K562 (cell line): ENCODE measurements around the gene ISG20L2. TPM values are rescaled to one million over a fixed set of nuclear protein-coding genes. Genes with fewer than 3 reads are reported as not detected.

Experiments used
- CXXC5 ChIP-seq: fragments of 250-450 bp; sonication (Bioruptor Pico); IDR thresholded peaks from 2 replicates; pipeline ENCODE4 v1.8.0; 2022; ENCODE audit warnings: inconsistent platforms, mild to moderate bottlenecking, moderate library complexity
- LEF1 ChIP-seq: fragments of 450-650 bp; IDR thresholded peaks from 2 replicates; pipeline ENCODE4 v1.6.1; 2016; ENCODE audit warnings: mild to moderate bottlenecking
- MED1 ChIP-seq: sonication (generic); formaldehyde crosslinking; IDR thresholded peaks from 2 replicates; pipeline ENCODE4 v1.8.1; 2023; ENCODE audit warnings: missing genetic modification reagents, borderline replicate concordance
- SMARCB1 ChIP-seq: IDR thresholded peaks from 2 replicates; pipeline ENCODE4 v1.6.1; 2011; ENCODE audit warnings: improper control_type of control experiment, low read depth; ENCODE audit not compliant: insufficient read length
- SNIP1 ChIP-seq: fragments of 450-650 bp; IDR thresholded peaks from 2 replicates; pipeline ENCODE4 v1.7.1; 2017; ENCODE audit warnings: low read depth, mild to moderate bottlenecking
- TCFL5 ChIP-seq: fragments of 250-450 bp; sonication (Bioruptor Pico); conservative IDR thresholded peaks from 2 replicates; pipeline ENCODE4 v1.6.1; 2021; ENCODE audit warnings: mild to moderate bottlenecking, moderate library complexity, matching md5 sums
- THRAP3 ChIP-seq: fragments of 450-650 bp; IDR thresholded peaks from 2 replicates; pipeline ENCODE4 v1.6.1; 2016; ENCODE audit warnings: mild to moderate bottlenecking, inconsistent platforms, borderline replicate concordance
- ZNF197 ChIP-seq: fragments of 200-800 bp; sonication (Bioruptor generic); IDR thresholded peaks from 2 replicates; pipeline ENCODE4 v1.6.1; 2016; ENCODE audit warnings: low read depth, missing genetic modification characterization, missing compliant biosample characterization
- ZNF239 ChIP-seq: fragments of 250-450 bp; sonication (Bioruptor Pico); IDR thresholded peaks from 2 replicates; pipeline ENCODE4 v1.4.0; 2020; ENCODE audit warnings: mild to moderate bottlenecking
- ZNF24 ChIP-seq: fragments of 450-650 bp; IDR thresholded peaks from 2 replicates; pipeline ENCODE4 v1.6.1; 2016
- ZNF253 ChIP-seq: fragments of 250-450 bp; sonication (Bioruptor Pico); conservative IDR thresholded peaks from 2 replicates; pipeline ENCODE4 v1.6.1; 2021; ENCODE audit warnings: mild to moderate bottlenecking
- polyA plus RNA-seq, 8 experiments: library from polyadenylated mRNA; depleted of rRNA in 4 of 8; stranded (reverse) in 5 of 8; unstranded in 3 of 8; fragments of >200 nt; fragmentation: Nextera tagmentation in 2 of 8; fragmentation: Illumina TruSeq in 1 of 8; extraction: Ambion mirVana in 2 of 8; extraction: Trizol in 1 of 8; gene quantifications; 2 replicates each; pipeline versions ENCODE4 v1.2.1 to v1.2.3, GENCODE V29; 2011 to 2014; ENCODE audit warnings: inconsistent platforms in 1 of 8, missing spikeins in 1 of 8
- total RNA-seq, 7 experiments: library from RNA; depleted of rRNA in 6 of 7; stranded (reverse); fragments of >200 nt in 6 of 7; fragmentation: Illumina TruSeq in 2 of 7; extraction: Trizol in 2 of 7; gene quantifications; 2 replicates each; pipeline versions ENCODE4 v1.2.1 to v1.2.3, GENCODE V29; 2011 to 2021; ENCODE audit warnings: low replicate concordance in 1 of 7
- TF ChIP-seq, protein P1 (sequence below): fragments of 450-650 bp; IDR thresholded peaks from 2 replicates; pipeline ENCODE4 v1.6.1; 2018; ENCODE audit warnings: mild to moderate bottlenecking, low read depth; ENCODE audit not compliant: partially characterized antibody
- TF ChIP-seq, protein P2 (sequence below), 3 experiments: fragments of 200-800 bp in 1 of 3; sonication (Bioruptor generic) in 1 of 3; sonication (generic) in 1 of 3; formaldehyde crosslinking in 1 of 3; IDR thresholded peaks; 2 replicates each; pipeline versions ENCODE4 v1.6.1 to v1.8.0; 2016 to 2022; ENCODE audit warnings: mild to moderate bottlenecking in 2 of 3, missing compliant biosample characterization in 2 of 3, missing genetic modification characterization in 2 of 3, missing genetic modification reagents in 1 of 3
- TF ChIP-seq, protein P3 (sequence below): IDR thresholded peaks from 2 replicates; pipeline ENCODE4 v1.6.1; 2014; ENCODE audit warnings: antibody characterized with exemption
- TF ChIP-seq, protein P4 (sequence below): fragments of 250-450 bp; sonication (Bioruptor Pico); IDR thresholded peaks from 2 replicates; pipeline ENCODE4 v1.5.0; 2020; ENCODE audit warnings: mild to moderate bottlenecking, borderline replicate concordance

The ISG20L2 gene
- total and polyA plus RNA-seq, 9 of the 15 experiments (the other 6 are each of a cell fraction or from before 2014, with no cell fraction given), result 21.3 to 130 (median 50.3) TPM

DNA sequence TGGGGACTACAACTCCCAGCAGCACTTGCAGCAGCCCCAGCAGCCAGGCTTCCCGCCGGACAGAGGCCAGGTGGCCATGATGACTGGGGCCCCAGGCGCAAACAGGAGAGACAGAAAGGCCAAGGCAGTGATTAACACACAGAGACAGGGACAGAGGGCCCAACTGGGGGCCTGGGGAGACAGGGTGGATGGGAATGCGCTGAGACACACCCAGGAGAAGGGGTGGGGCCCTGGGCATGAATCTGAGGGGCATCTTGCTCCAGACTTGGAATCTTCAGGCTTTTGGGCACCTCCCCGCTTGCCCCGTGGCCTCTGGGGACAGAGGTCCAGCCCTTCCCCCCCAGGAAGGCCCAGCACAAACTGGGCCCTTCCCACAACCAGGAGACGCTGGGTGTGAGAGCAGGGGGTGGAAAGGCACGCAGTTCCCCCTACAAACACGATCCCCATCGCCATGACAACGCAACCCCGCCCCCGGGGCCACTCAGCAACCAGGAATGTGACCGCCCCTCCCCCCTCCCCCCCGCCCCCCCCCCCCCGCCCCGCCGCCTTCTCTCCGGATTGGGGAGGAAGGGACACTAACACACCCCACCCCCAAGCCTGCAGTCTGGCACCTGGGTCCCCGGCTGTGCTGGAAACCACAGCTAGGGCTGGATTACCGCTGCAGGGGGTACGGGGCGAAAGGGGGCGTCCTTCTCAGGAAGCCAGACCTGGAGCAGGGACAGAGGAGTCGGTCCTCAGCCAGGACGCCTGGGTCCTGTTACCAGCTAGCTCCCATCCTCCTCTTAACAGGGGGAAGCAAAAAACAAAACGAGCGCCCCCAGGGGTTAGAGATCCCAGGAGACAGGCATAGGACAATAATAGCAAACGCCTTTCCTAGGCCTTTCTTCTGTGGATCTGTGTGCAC is 18.4 kb upstream of the ISG20L2 start (continued):
- TF ChIP-seq, protein P1, sequence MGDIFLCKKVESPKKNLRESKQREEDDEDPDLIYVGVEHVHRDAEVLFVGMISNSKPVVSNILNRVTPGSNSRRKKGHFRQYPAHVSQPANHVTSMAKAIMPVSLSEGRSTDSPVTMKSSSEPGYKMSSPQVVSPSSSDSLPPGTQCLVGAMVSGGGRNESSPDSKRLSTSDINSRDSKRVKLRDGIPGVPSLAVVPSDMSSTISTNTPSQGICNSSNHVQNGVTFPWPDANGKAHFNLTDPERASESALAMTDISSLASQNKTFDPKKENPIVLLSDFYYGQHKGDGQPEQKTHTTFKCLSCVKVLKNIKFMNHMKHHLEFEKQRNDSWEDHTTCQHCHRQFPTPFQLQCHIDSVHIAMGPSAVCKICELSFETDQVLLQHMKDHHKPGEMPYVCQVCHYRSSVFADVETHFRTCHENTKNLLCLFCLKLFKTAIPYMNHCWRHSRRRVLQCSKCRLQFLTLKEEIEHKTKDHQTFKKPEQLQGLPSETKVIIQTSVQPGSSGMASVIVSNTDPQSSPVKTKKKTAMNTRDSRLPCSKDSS, result no peak
- TF ChIP-seq SNIP1, result no peak
- no peak for TF ChIP-seq ZNF253
- TF ChIP-seq ZNF197, result 0 out of 2 replicates have a peak, but pooled peaks have one; percentile 40
- no peak for TF ChIP-seq THRAP3
- TF ChIP-seq MED1 (CRISPR knock-in tag), result no peak
- no peak for TF ChIP-seq SMARCB1
- TF ChIP-seq TCFL5, result no peak
- 0 out of 2 replicates have a peak, but pooled peaks have one; percentile 15 for TF ChIP-seq LEF1
- no peak for TF ChIP-seq ZNF24
- TF ChIP-seq, protein P2, sequence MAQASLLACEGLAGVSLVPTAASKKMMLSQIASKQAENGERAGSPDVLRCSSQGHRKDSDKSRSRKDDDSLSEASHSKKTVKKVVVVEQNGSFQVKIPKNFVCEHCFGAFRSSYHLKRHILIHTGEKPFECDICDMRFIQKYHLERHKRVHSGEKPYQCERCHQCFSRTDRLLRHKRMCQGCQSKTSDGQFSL (CRISPR knock-in tag; IDR thresholded peaks at IDR 0.05), result peak; percentile 82
- TF ChIP-seq, protein P2 (tag; IDR thresholded peaks at IDR 0.05), result peak in 1 of 2 experiments; percentile 78; a peak in 2 of 4 replicates
- TF ChIP-seq, protein P3, sequence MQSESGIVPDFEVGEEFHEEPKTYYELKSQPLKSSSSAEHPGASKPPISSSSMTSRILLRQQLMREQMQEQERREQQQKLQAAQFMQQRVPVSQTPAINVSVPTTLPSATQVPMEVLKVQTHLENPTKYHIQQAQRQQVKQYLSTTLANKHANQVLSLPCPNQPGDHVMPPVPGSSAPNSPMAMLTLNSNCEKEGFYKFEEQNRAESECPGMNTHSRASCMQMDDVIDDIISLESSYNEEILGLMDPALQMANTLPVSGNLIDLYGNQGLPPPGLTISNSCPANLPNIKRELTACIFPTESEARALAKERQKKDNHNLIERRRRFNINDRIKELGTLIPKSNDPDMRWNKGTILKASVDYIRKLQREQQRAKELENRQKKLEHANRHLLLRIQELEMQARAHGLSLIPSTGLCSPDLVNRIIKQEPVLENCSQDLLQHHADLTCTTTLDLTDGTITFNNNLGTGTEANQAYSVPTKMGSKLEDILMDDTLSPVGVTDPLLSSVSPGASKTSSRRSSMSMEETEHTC, result no peak
- no peak for TF ChIP-seq ZNF239 (CRISPR knock-in tag)
- TF ChIP-seq, protein P4, sequence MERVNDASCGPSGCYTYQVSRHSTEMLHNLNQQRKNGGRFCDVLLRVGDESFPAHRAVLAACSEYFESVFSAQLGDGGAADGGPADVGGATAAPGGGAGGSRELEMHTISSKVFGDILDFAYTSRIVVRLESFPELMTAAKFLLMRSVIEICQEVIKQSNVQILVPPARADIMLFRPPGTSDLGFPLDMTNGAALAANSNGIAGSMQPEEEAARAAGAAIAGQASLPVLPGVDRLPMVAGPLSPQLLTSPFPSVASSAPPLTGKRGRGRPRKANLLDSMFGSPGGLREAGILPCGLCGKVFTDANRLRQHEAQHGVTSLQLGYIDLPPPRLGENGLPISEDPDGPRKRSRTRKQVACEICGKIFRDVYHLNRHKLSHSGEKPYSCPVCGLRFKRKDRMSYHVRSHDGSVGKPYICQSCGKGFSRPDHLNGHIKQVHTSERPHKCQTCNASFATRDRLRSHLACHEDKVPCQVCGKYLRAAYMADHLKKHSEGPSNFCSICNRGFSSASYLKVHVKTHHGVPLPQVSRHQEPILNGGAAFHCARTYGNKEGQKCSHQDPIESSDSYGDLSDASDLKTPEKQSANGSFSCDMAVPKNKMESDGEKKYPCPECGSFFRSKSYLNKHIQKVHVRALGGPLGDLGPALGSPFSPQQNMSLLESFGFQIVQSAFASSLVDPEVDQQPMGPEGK (CRISPR knock-in tag), result no peak
- peak; percentile 10; the same call in 1 of the 2 replicates for TF ChIP-seq CXXC5 (CRISPR knock-in tag)
